Endodermal cell (in vitro differentiated cells): ENCODE data around the gene BLTP2. TPM values are rescaled to one million over a fixed set of nuclear protein-coding genes. Genes with fewer than 3 reads are reported as not detected.

Source experiments
- DNase-seq: peaks from one replicate; pipeline ENCODE4 v3.0.0-alpha.2; 2017
- H3K27ac ChIP-seq: 2 replicates; pipeline ENCODE4 v1.5.1; 2013; ENCODE audit warnings: mild to moderate bottlenecking, low read depth, low read length, moderate library complexity
- H3K27me3 ChIP-seq: 2 replicates; pipeline ENCODE4 v1.6.1; 2013; ENCODE audit warnings: mild to moderate bottlenecking, low read length, moderate library complexity; ENCODE audit not compliant: insufficient read depth, control insufficient read depth, poor library complexity, severe bottlenecking
- H3K36me3 ChIP-seq: 2 replicates; pipeline ENCODE4 v1.7.0; 2013; ENCODE audit warnings: mild to moderate bottlenecking, low read length, moderate library complexity; ENCODE audit not compliant: control insufficient read depth, insufficient read depth
- H3K4me1 ChIP-seq: one replicate; pipeline ENCODE4 v1.7.0; 2013; ENCODE audit warnings: low read length; ENCODE audit not compliant: control insufficient read depth, insufficient read depth
- H3K4me3 ChIP-seq: 2 replicates; pipeline ENCODE4 v1.5.1; 2013; ENCODE audit warnings: mild to moderate bottlenecking, low read length, moderate library complexity
- H3K9ac ChIP-seq: 2 replicates; pipeline ENCODE4 v1.6.1; 2013; ENCODE audit warnings: mild to moderate bottlenecking, low read length, moderate library complexity; ENCODE audit not compliant: poor library complexity, severe bottlenecking; ENCODE audit errors: extremely low read depth
- H3K9me3 ChIP-seq: 2 replicates; pipeline ENCODE4 v1.6.1; 2013; ENCODE audit warnings: mild to moderate bottlenecking, low read length, moderate library complexity; ENCODE audit not compliant: control insufficient read depth
- H3K27ac Mint-ChIP-seq: 2 replicates; pipeline ENCODE4 v1.8.0; 2020; ENCODE audit warnings: mixed read lengths
- H3K27me3 Mint-ChIP-seq: 2 replicates; pipeline ENCODE4 v1.8.0; 2021; ENCODE audit warnings: mild to moderate bottlenecking, mixed read lengths; ENCODE audit not compliant: insufficient read depth
- H3K36me3 Mint-ChIP-seq: 2 replicates; pipeline ENCODE4 v1.8.0; 2020; ENCODE audit warnings: low read depth, mixed read lengths
- H3K4me1 Mint-ChIP-seq: 2 replicates; pipeline ENCODE4 v1.8.0; 2020; ENCODE audit warnings: mixed read lengths
- H3K4me3 Mint-ChIP-seq: 2 replicates; pipeline ENCODE4 v1.8.0; 2020; ENCODE audit warnings: mild to moderate bottlenecking, moderate library complexity, mixed read lengths
- H3K9me3 Mint-ChIP-seq: 2 replicates; pipeline ENCODE4 v1.8.0; 2020; ENCODE audit warnings: mild to moderate bottlenecking, mixed read lengths
- WGBS, 2 experiments: methylation state at CpG; one replicate each; pipeline versions ENCODE4 v1.1.5 to v1.1.7; 2013; ENCODE audit warnings: missing lambda C conversion rate in 2 of 2, mixed read lengths in 1 of 2; ENCODE audit not compliant: insufficient coverage in 1 of 2, insufficient read length in 1 of 2; 5-methylcytosine and 5-hydroxymethylcytosine counted together
- total RNA-seq, 2 donors: library from RNA; stranded (reverse); fragmentation: NEBNext Ultra II Directional in 1 of 2; extraction: Animal tissue kit (Norgen Biotek cat#: 25700) in 1 of 2; gene quantifications; 2 replicates in 1 of 2; 3 replicates in 1 of 2; pipeline ENCODE4 v1.2.1, GENCODE V29; 2021
- TF ChIP-seq, protein P1 (sequence below): fragments of 200-600 bp; sonication (generic); conservative IDR thresholded peaks from 2 replicates; pipeline ENCODE4 v1.5.0; 2021; ENCODE audit warnings: antibody characterized with exemption, mild to moderate bottlenecking

Gene BLTP2
- total RNA-seq, 2 donors from 2014 or later, result 132 to 144 TPM

DNA sequence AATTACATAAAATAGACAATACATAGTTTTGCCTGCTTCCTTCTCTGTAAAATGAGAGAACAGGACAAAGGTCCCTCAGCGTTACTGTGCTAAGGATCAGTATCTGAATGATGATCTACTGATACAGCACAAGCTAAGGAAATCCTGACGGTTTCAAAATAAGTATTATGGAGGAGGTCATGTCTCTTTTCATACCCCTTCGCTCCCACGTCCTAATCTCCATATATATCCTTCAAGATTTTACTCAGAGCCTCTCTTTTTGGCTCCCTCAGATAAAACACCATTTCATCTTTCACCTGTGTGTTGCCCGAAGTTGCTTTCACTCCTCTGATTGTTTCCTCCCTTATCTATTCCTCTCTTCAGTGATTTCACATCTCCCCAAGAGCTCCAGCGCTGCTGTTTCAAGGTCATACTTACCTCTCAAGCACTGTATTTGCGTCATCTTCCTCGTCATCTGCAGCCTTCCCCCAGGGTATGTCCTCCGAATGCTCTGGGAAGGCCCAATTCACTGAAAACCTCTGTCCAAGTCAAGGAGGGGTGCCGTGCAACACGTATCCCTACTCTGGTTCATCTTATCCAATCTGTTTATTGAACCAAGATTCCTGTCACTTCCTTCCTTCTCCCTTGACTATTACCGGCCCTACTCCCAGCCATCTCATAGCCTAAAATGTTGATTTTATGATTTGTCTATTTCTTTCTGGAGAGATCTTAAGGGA lies 1.2 kb upstream of the BLTP2 start:
- H3K9me3 ChIP-seq, result no peaks in the 10 kb centered on the region
- TF ChIP-seq, protein P1, sequence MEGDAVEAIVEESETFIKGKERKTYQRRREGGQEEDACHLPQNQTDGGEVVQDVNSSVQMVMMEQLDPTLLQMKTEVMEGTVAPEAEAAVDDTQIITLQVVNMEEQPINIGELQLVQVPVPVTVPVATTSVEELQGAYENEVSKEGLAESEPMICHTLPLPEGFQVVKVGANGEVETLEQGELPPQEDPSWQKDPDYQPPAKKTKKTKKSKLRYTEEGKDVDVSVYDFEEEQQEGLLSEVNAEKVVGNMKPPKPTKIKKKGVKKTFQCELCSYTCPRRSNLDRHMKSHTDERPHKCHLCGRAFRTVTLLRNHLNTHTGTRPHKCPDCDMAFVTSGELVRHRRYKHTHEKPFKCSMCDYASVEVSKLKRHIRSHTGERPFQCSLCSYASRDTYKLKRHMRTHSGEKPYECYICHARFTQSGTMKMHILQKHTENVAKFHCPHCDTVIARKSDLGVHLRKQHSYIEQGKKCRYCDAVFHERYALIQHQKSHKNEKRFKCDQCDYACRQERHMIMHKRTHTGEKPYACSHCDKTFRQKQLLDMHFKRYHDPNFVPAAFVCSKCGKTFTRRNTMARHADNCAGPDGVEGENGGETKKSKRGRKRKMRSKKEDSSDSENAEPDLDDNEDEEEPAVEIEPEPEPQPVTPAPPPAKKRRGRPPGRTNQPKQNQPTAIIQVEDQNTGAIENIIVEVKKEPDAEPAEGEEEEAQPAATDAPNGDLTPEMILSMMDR, result no peak
- H3K9ac ChIP-seq, result no peak overlapping the region
- Mint-ChIP-seq H3K4me3 (peak overlapping the region; percentile 81), H3K9me3 (no peaks in the 10 kb centered on the region), H3K4me1 (peaks cover 23% of the 10 kb centered on the region), H3K27me3 (no peaks in the 10 kb centered on the region), H3K27ac (peak overlapping the region; percentile 79), H3K36me3 (peaks cover 42% of the 10 kb centered on the region)
- no peak for DNase-seq
- WGBS, 2 experiments, result 92 to 95% methylated on average over 11 to 12 of the region's 12 CpGs
- peaks cover 4% of the 10 kb centered on the region for H3K4me1 ChIP-seq
- H3K27ac ChIP-seq, result no peak overlapping the region
- H3K27me3 ChIP-seq, result no peaks in the 10 kb centered on the region
- peak overlapping the region; percentile 89 for H3K4me3 ChIP-seq
- H3K36me3 ChIP-seq, result peaks cover 45% of the 10 kb centered on the region

DNA sequence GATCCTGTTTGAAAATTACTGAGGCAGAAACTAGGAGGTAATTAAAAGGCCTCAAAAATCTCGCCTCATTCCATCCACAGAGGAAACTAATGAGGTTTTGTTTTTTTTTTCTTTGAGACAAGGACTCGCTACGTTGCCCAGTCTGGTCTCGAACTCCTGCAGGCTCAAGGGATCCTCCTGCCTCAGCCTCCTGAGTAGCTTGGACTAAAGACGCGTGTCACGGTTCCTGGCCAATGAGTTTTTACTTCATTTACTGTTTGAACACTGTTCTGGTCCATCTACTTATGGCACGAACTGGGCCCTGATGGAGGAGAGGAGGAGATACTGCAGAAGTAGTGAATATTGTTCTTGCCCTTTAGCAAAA lies 600 bp upstream of the BLTP2 start:
- H3K27me3 Mint-ChIP-seq, result no peaks in the 10 kb centered on the region
- WGBS, 2 experiments, result 77 to 80% methylated on average over 7 to 8 of the region's 8 CpGs
- peak overlapping the region; percentile 15 for H3K27ac ChIP-seq

DNA sequence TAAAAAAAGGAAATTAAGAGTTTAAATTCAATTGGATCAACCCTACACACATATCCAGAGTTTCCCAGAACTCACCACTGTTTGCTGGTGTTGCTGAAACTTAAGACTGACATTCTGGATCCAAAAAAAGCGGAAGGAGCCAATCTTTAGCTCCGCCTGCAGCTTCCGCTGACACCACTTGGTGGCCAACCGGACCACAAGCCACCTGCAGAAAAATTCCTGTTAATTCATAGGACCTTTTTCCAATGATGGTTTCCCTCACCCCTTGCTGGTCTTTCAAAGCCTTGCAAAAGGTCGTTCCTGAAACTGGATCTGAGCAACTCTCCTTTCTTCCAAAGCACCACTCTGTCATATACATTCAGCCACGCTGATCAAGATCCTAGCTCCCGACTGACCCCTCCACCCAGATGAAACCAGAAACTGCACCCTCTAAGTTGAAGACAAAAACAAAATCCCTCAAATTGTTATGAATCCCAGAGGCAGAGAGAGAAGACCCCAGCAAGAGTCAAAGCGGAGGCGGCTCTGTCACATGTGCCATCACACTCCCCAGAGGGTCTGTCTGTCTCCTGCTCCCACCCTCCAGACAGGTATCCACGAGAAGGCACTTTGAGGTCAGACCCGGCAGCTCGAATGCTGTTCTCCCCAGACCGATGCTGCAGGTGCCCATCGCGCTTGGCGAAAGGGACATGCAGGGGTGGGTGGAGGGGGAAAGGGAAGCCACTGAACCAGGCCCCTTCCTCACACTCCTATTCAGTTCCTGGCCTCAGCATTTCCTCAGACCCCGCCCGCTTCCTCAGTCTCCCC lies 773 bp downstream of the BLTP2 start:
- Mint-ChIP-seq H3K27me3 (no peaks in the 10 kb centered on the region), H3K27ac (peak overlapping the region; percentile 69), H3K9me3 (no peaks in the 10 kb centered on the region), H3K36me3 (peaks cover 47% of the 10 kb centered on the region), H3K4me1 (peaks cover 23% of the 10 kb centered on the region), H3K4me3 (peak overlapping the region; percentile 81)
- TF ChIP-seq, protein P1, result peak; percentile 79
- 3% methylated on average over 14 to 15 of the region's 18 CpGs for WGBS, 2 experiments
- Histone ChIP-seq H3K27me3 (no peaks in the 10 kb centered on the region), H3K36me3 (peaks cover 54% of the 10 kb centered on the region), H3K4me3 (peak overlapping the region; percentile 89), H3K9ac (peak overlapping the region; percentile 44), H3K27ac (peak overlapping the region; percentile 45), H3K4me1 (peaks cover 4% of the 10 kb centered on the region), H3K9me3 (no peaks in the 10 kb centered on the region)
- DNase-seq, result peak; percentile 84

More for the DNA sequence above, 600 bp upstream of the BLTP2 start:
- DNase-seq, result no peak
- Histone ChIP-seq H3K36me3 (peaks cover 45% of the 10 kb centered on the region), H3K4me3 (peak overlapping the region; percentile 89), H3K9ac (peak overlapping the region; percentile 57), H3K4me1 (peaks cover 4% of the 10 kb centered on the region), H3K9me3 (no peaks in the 10 kb centered on the region), H3K27me3 (no peaks in the 10 kb centered on the region)
- peak overlapping the region; percentile 81 for H3K4me3 Mint-ChIP-seq
- H3K27ac Mint-ChIP-seq, result peak overlapping the region; percentile 79
- TF ChIP-seq, protein P1, result no peak
- peaks cover 40% of the 10 kb centered on the region for H3K36me3 Mint-ChIP-seq
- H3K9me3 Mint-ChIP-seq, result no peaks in the 10 kb centered on the region
- H3K4me1 Mint-ChIP-seq, result peaks cover 23% of the 10 kb centered on the region
